Sigmoid colon (tissue), 4 donors: ENCODE data around the gene HOXB5.

ENCODE experiments used
- POLR2A ChIP-seq, 2 donors: fragments of 450-650 bp; IDR thresholded peaks; one replicate each; pipeline ENCODE4 v1.6.1; 2016; ENCODE audit warnings: antibody characterized with exemption in 2 of 2, mild to moderate bottlenecking in 2 of 2, moderate library complexity in 2 of 2
- POLR2AphosphoS5 ChIP-seq, 4 donors: sonication (generic); formaldehyde crosslinking; IDR thresholded peaks; one replicate each; pipeline ENCODE4 v1.6.1; 2017; ENCODE audit warnings: antibody characterized with exemption in 4 of 4
- TF ChIP-seq, protein P1 (sequence below), 4 experiments: fragments of 450-650 bp in 3 of 4; fragments of 200-600 bp in 1 of 4; IDR thresholded peaks; one replicate each; pipeline ENCODE4 v1.5.1; 2016 to 2019; ENCODE audit warnings: antibody characterized with exemption in 4 of 4, mild to moderate bottlenecking in 3 of 4, moderate library complexity in 2 of 4

DNA sequence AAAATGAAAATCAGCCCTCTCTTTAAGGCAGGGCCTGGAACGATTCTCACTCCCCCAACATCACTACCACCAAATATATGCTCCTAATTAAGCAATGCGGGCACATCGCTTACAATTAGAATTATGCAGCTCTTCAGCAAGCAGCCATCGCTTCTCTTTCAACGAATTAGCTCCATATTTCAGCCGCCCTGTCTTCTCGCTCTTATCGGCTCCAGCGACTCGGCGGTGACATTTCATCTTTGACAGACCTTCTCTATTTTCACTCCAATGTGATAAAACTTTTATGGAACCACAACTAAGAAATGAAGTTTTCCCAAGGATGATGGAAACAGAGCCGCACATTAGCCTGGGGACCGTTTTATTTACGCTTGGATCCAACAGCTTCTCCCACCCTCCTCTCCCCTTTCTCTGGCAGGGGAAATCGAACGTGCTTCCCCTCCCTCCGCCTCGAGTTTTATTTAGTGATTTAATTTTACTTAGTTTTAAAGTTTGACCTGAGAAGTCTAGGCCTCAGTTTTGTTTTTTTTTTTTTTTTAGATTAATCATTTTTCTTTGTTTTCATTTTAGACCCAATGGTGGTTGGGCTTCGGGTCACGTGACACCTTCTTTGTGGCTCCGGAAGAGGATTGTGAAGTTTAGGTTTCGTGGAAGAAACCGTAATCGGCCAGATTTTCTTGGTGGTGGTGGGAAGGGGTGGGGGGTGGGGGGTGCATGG lies 45.6 kb downstream of the HOXB5 start:
- TF ChIP-seq POLR2AphosphoS5 (IDR thresholded peaks at IDR 0.05) (peak in 1 of 4 donors; percentile 32), POLR2A (IDR thresholded peaks at IDR 0.05) (no peak)
- TF ChIP-seq, protein P1, sequence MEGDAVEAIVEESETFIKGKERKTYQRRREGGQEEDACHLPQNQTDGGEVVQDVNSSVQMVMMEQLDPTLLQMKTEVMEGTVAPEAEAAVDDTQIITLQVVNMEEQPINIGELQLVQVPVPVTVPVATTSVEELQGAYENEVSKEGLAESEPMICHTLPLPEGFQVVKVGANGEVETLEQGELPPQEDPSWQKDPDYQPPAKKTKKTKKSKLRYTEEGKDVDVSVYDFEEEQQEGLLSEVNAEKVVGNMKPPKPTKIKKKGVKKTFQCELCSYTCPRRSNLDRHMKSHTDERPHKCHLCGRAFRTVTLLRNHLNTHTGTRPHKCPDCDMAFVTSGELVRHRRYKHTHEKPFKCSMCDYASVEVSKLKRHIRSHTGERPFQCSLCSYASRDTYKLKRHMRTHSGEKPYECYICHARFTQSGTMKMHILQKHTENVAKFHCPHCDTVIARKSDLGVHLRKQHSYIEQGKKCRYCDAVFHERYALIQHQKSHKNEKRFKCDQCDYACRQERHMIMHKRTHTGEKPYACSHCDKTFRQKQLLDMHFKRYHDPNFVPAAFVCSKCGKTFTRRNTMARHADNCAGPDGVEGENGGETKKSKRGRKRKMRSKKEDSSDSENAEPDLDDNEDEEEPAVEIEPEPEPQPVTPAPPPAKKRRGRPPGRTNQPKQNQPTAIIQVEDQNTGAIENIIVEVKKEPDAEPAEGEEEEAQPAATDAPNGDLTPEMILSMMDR (IDR thresholded peaks at IDR 0.05): no peak
